Stomach (tissue), 4 donors: ENCODE data around the gene RFC2.

Experiments used
- EP300 ChIP-seq: sonication (generic); formaldehyde crosslinking; IDR thresholded peaks from one replicate; pipeline ENCODE4 v1.6.1; 2017; ENCODE audit warnings: antibody characterized with exemption
- POLR2A ChIP-seq, 4 donors: fragments of 450-650 bp; IDR thresholded peaks; one replicate each; pipeline ENCODE4 v1.6.1; 2016; ENCODE audit warnings: antibody characterized with exemption in 4 of 4, control low read depth in 2 of 4, mild to moderate bottlenecking in 1 of 4, moderate library complexity in 1 of 4
- POLR2AphosphoS5 ChIP-seq, 3 donors: sonication (generic); formaldehyde crosslinking; IDR thresholded peaks; one replicate each; pipeline ENCODE4 v1.6.1; 2016; ENCODE audit warnings: antibody characterized with exemption in 3 of 3
- TF ChIP-seq, protein P1 (sequence below), 7 experiments: fragments of 450-650 bp in 4 of 7; fragments of 200-600 bp in 3 of 7; sonication (generic) in 3 of 7; IDR thresholded peaks; one replicate each; pipeline ENCODE4 v1.5.1; 2016 to 2019; ENCODE audit warnings: antibody characterized with exemption in 7 of 7, control low read depth in 2 of 7, mild to moderate bottlenecking in 1 of 7

GRCh38 chr7:74289659-74290552, 35.7 kb upstream of the RFC2 start:
- TF ChIP-seq, protein P1, sequence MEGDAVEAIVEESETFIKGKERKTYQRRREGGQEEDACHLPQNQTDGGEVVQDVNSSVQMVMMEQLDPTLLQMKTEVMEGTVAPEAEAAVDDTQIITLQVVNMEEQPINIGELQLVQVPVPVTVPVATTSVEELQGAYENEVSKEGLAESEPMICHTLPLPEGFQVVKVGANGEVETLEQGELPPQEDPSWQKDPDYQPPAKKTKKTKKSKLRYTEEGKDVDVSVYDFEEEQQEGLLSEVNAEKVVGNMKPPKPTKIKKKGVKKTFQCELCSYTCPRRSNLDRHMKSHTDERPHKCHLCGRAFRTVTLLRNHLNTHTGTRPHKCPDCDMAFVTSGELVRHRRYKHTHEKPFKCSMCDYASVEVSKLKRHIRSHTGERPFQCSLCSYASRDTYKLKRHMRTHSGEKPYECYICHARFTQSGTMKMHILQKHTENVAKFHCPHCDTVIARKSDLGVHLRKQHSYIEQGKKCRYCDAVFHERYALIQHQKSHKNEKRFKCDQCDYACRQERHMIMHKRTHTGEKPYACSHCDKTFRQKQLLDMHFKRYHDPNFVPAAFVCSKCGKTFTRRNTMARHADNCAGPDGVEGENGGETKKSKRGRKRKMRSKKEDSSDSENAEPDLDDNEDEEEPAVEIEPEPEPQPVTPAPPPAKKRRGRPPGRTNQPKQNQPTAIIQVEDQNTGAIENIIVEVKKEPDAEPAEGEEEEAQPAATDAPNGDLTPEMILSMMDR (IDR thresholded peaks at IDR 0.05) = no peak
- no peak for TF ChIP-seq POLR2AphosphoS5 (IDR thresholded peaks at IDR 0.05)
- TF ChIP-seq POLR2A (IDR thresholded peaks at IDR 0.05) = no peak
- TF ChIP-seq EP300 = no peak
